Fibroblast of mammary gland (primary cell): Measurements from ENCODE around the gene GPATCH2L.

Experiments used
- DNase-seq: peaks from one replicate; pipeline ENCODE4 v3.0.0-alpha.2; 2010; ENCODE audit warnings: low read depth
- H3K4me3 ChIP-seq: 2 replicates; pipeline ENCODE4 v1.5.1; 2011; ENCODE audit warnings: low read depth, mild to moderate bottlenecking, low read length, moderate library complexity; ENCODE audit not compliant: control insufficient read depth
- CTCF ChIP-seq: conservative IDR thresholded peaks from 2 replicates; pipeline ENCODE4 v1.5.1; 2011; ENCODE audit warnings: low read depth, low read length, inconsistent platforms; ENCODE audit not compliant: control insufficient read depth, insufficient read depth

Gene GPATCH2L

GRCh38 chr14:76174982-76175381, 23.3 kb downstream of the GPATCH2L start:
- TF ChIP-seq CTCF = no peak
- no peak for DNase-seq

GRCh38 chr14:76175942-76176341, 24.2 kb downstream of the GPATCH2L start:
- TF ChIP-seq CTCF = no peak
- no peak for DNase-seq
- no peak overlapping the region for H3K4me3 ChIP-seq

More at GRCh38 chr14:76174982-76175381, 23.3 kb downstream of the GPATCH2L start:
- H3K4me3 ChIP-seq = no peak overlapping the region

- no peak overlapping the region for H3K4me3 ChIP-seq
- peak; percentile 38 for TF ChIP-seq CTCF
- DNase-seq = peak; percentile 17
Observed at GRCh38 chr14:76181546-76181945, 29.8 kb downstream of the GPATCH2L start.

GRCh38 chr14:76186308-76187027, 34.7 kb downstream of the GPATCH2L start:
- TF ChIP-seq CTCF = no peak
- DNase-seq = no peak

GRCh38 chr14:76191297-76191696, 39.6 kb downstream of the GPATCH2L start:
- H3K4me3 ChIP-seq = no peak overlapping the region
- no peak for TF ChIP-seq CTCF
- no peak for DNase-seq

More at GRCh38 chr14:76186308-76187027, 34.7 kb downstream of the GPATCH2L start:
- H3K4me3 ChIP-seq = no peak overlapping the region

- TF ChIP-seq CTCF = no peak
- H3K4me3 ChIP-seq = no peak overlapping the region
- DNase-seq = no peak
Observed at GRCh38 chr14:76193696-76194095, 42.0 kb downstream of the GPATCH2L start.

GRCh38 chr14:76194327-76194726, 42.6 kb downstream of the GPATCH2L start:
- no peak for DNase-seq
- H3K4me3 ChIP-seq = no peak overlapping the region
- TF ChIP-seq CTCF = no peak
